A549 (cell line): ENCODE data around the gene STARD13. TPM values are rescaled to one million over a fixed set of nuclear protein-coding genes. Genes with fewer than 3 reads are reported as not detected.

Experiments used
- ATAC-seq, 2 experiments: fragments of 200-7000 bp in 1 of 2; fragments of >200 bp in 1 of 2; cut with Nextera tagmentation in 1 of 2; cut with Tn5 transposase in 1 of 2; 3 replicates each; pipeline versions ENCODE4 v1.8.0 to v1.9.1; 2018 to 2020; ENCODE audit warnings: mild to moderate bottlenecking in 1 of 2, moderate library complexity in 1 of 2
- CTCF ChIA-PET: fragments of 300-600 bp; sonication (Branson Sonifier 250); formaldehyde crosslinking; extraction: SDS; loops from one replicate; lab custom pipeline; 2021; ENCODE audit warnings: antibody characterized with exemption, inconsistent platforms; lab: Yijun Ruan, JAX
- POLR2A ChIA-PET: fragments of 350-600 bp; formaldehyde crosslinking; extraction: SDS; loops from one replicate; lab custom pipeline; 2021; ENCODE audit warnings: antibody characterized with exemption, inconsistent platforms; lab: Yijun Ruan, JAX
- DNase-seq, 2 experiments: peaks; one replicate each; pipeline versions ENCODE4 v3.0.0 to v3.0.0-alpha.2; 2011 to 2016; ENCODE audit warnings: low read depth in 1 of 2, low spot score in 1 of 2
- FAIRE-seq: peaks from 2 replicates; lab custom pipeline; 2011; peaks lifted over from hg19 to GRCh38; lab: Jason Lieb, UNC
- H3K27ac ChIP-seq, 2 experiments: fragments of >200 bp; sonication (Bioruptor Twin); formaldehyde crosslinking; 3 replicates each; pipeline ENCODE4 v1.5.1; 2016 to 2017
- H3K4me1 ChIP-seq: fragments of >200 bp; sonication (Bioruptor Twin); formaldehyde crosslinking; 3 replicates; pipeline ENCODE4 v1.6.1; 2016
- H3K4me2 ChIP-seq: fragments of >200 bp; sonication (Bioruptor Twin); formaldehyde crosslinking; 3 replicates; pipeline ENCODE4 v1.6.1; 2016
- H3K4me3 ChIP-seq: fragments of >200 bp; sonication (Bioruptor Twin); formaldehyde crosslinking; 3 replicates; pipeline ENCODE4 v1.5.1; 2016
- H3K9me3 ChIP-seq: fragments of >200 bp; sonication (Bioruptor Twin); formaldehyde crosslinking; 3 replicates; pipeline ENCODE4 v1.6.1; 2016
- CBX2 ChIP-seq: fragments of 200-600 bp; sonication (generic); IDR thresholded peaks from 2 replicates; pipeline ENCODE4 v1.6.1; 2016; ENCODE audit warnings: low read depth, mild to moderate bottlenecking, borderline replicate concordance
- CEBPB ChIP-seq, 2 experiments: fragments of >200 bp in 1 of 2; sonication (Bioruptor Twin) in 1 of 2; formaldehyde crosslinking in 1 of 2; IDR thresholded peaks; 2 replicates each; pipeline ENCODE4 v1.6.1; 2012 to 2016
- E2F6 ChIP-seq: IDR thresholded peaks from 2 replicates; pipeline ENCODE4 v1.6.1; 2012; ENCODE audit warnings: low read depth, borderline replicate concordance
- ESRRA ChIP-seq: fragments of 150-350 bp; IDR thresholded peaks from 2 replicates; pipeline ENCODE4 v1.6.1; 2014; ENCODE audit warnings: mild to moderate bottlenecking, low read length, borderline replicate concordance
- FOSL2 ChIP-seq, 2 experiments: fragments of 450-650 bp in 1 of 2; fragments of >200 bp in 1 of 2; sonication (Bioruptor Twin) in 1 of 2; formaldehyde crosslinking; IDR thresholded peaks; 2 replicates each; pipeline versions ENCODE4 v1.5.0 to v1.6.1; 2016 to 2020; ENCODE audit warnings: mild to moderate bottlenecking in 1 of 2, moderate library complexity in 1 of 2
- KDM1A ChIP-seq: fragments of 200-600 bp; sonication (generic); IDR thresholded peaks from 2 replicates; pipeline ENCODE4 v1.6.1; 2016; ENCODE audit warnings: low read depth, mild to moderate bottlenecking
- MAFK ChIP-seq: fragments of 450-650 bp; IDR thresholded peaks from 2 replicates; pipeline ENCODE4 v1.6.1; 2014; ENCODE audit not compliant: partially characterized antibody
- POLR2AphosphoS2 ChIP-seq: conservative IDR thresholded peaks from 2 replicates; pipeline ENCODE4 v1.6.1; 2012; ENCODE audit warnings: low read length, improper control_type of control experiment, inconsistent platforms
- RAD21 ChIP-seq, 2 experiments: fragments of >200 bp in 1 of 2; sonication (Bioruptor Twin) in 1 of 2; formaldehyde crosslinking in 1 of 2; IDR thresholded peaks in 1 of 2; conservative IDR thresholded peaks in 1 of 2; 2 replicates in 1 of 2; 3 replicates in 1 of 2; pipeline ENCODE4 v1.6.1; 2012 to 2018; ENCODE audit warnings: inconsistent platforms in 1 of 2
- RARB ChIP-seq: fragments of 250-450 bp; sonication (Bioruptor Pico); IDR thresholded peaks from 2 replicates; pipeline ENCODE4 v1.8.0; 2021; ENCODE audit warnings: mild to moderate bottlenecking, moderate library complexity
- REST ChIP-seq: fragments of 200-600 bp; sonication (generic); IDR thresholded peaks from 2 replicates; pipeline ENCODE4 v1.6.1; 2016; ENCODE audit warnings: antibody characterized with exemption, mild to moderate bottlenecking, moderate library complexity
- RFX5 ChIP-seq: fragments of 450-650 bp; IDR thresholded peaks from 2 replicates; pipeline ENCODE4 v1.7.1; 2014; ENCODE audit warnings: antibody characterized with exemption, mild to moderate bottlenecking, moderate library complexity
- RNF2 ChIP-seq: fragments of 200-600 bp; sonication (generic); IDR thresholded peaks from 2 replicates; pipeline ENCODE4 v1.6.1; 2016; ENCODE audit warnings: low read depth, mild to moderate bottlenecking, antibody characterized with exemption, moderate library complexity, borderline replicate concordance
- WGBS: methylation state at CpG from one replicate; pipeline ENCODE4 v1.1.6; 2017; ENCODE audit errors: missing lambda C conversion rate; 5-methylcytosine and 5-hydroxymethylcytosine counted together
- polyA plus RNA-seq, 4 experiments: library from polyadenylated mRNA; depleted of rRNA in 3 of 4; stranded (reverse); fragments of >200 nt; fragmentation: RNase III in 1 of 4; extraction: RNeasy Plus Mini Kit Qiagen cat#74134 plus additional on column Dnase treatment in 1 of 4; gene quantifications; 2 replicates in 3 of 4; 3 replicates in 1 of 4; pipeline ENCODE4 v1.2.3, GENCODE V29; 2011 to 2017
- TF ChIP-seq, protein P1 (sequence below): fragments of >200 bp; sonication (Bioruptor Twin); formaldehyde crosslinking; IDR thresholded peaks from 3 replicates; pipeline ENCODE4 v1.6.1; 2016
- TF ChIP-seq, protein P2 (sequence below): fragments of >200 bp; sonication (Bioruptor Twin); formaldehyde crosslinking; IDR thresholded peaks from 2 replicates; pipeline ENCODE4 v1.6.1; 2016

STARD13 gene
- polyA plus RNA-seq, 2 of the 4 experiments (the other 2 are of a cell fraction): 2.4 to 2.8 TPM

- no peak overlapping the region for H3K4me3 ChIP-seq
- POLR2A ChIA-PET: no interaction called here
- ATAC-seq (no peak), DNase-seq (no peak), FAIRE-seq (no peak)
- TF ChIP-seq CBX2 (no peak), FOSL2 (IDR thresholded peaks at IDR 0.05) (no peak), FOSL2 (CRISPR knock-in tag; IDR thresholded peaks at IDR 0.05) (no peak), REST (no peak)
- TF ChIP-seq, protein P1, sequence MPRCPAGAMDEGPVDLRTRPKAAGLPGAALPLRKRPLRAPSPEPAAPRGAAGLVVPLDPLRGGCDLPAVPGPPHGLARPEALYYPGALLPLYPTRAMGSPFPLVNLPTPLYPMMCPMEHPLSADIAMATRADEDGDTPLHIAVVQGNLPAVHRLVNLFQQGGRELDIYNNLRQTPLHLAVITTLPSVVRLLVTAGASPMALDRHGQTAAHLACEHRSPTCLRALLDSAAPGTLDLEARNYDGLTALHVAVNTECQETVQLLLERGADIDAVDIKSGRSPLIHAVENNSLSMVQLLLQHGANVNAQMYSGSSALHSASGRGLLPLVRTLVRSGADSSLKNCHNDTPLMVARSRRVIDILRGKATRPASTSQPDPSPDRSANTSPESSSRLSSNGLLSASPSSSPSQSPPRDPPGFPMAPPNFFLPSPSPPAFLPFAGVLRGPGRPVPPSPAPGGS: no peak
- CTCF ChIA-PET: no interaction called here
- peaks cover 12% of the 10 kb centered on the region; the same call in 2 of the 3 replicates for H3K4me1 ChIP-seq
- no peaks in the 10 kb centered on the region for H3K9me3 ChIP-seq
- H3K27ac ChIP-seq: no peak overlapping the region
- H3K4me2 ChIP-seq: no peak overlapping the region
- WGBS: 94% methylated on average over 3 of the region's 3 CpGs
These were observed 88.8 kb downstream of the STARD13 start for GRCh38 chr13:33196767-33197166.

GRCh38 chr13:33195693-33196464, 89.7 kb downstream of the STARD13 start:
- ATAC-seq (no peak), FAIRE-seq (no peak), DNase-seq (no peak)
- POLR2A ChIA-PET: no interaction called here
- no peak overlapping the region for H3K4me2 ChIP-seq
- no peak overlapping the region for H3K4me3 ChIP-seq
- 0 out of 2 replicates have a peak, but pooled peaks have one; percentile 25 for TF ChIP-seq KDM1A
- TF ChIP-seq, protein P2, sequence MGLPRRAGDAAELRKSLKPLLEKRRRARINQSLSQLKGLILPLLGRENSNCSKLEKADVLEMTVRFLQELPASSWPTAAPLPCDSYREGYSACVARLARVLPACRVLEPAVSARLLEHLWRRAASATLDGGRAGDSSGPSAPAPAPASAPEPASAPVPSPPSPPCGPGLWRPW: no peak
- CTCF ChIA-PET: interaction anchor here (1.0 kb wide), 1 partner anchor 32 kb away, joined by 3 read pairs; no protein-coding TSS in a partner anchor
- WGBS: 86% methylated on average over 13 of the region's 13 CpGs
- no peaks in the 10 kb centered on the region for H3K9me3 ChIP-seq
- peaks cover 12% of the 10 kb centered on the region; the same call in 2 of the 3 replicates for H3K4me1 ChIP-seq
- H3K27ac ChIP-seq: 0 out of 6 replicates have a peak overlapping the region, but pooled peaks of 1 of the 2 experiments have one; percentile 30

GRCh38 chr13:33194820-33195692, 90.5 kb downstream of the STARD13 start:
- Histone ChIP-seq H3K27ac (0 out of 6 replicates have a peak overlapping the region, but pooled peaks of 1 of the 2 experiments have one; percentile 30), H3K4me2 (peak overlapping the region; percentile 47), H3K9me3 (no peaks in the 10 kb centered on the region), H3K4me1 (peaks cover 12% of the 10 kb centered on the region; the same call in 2 of the 3 replicates), H3K4me3 (no peak overlapping the region)
- WGBS: 80% methylated on average over 8 of the region's 8 CpGs
- DNase-seq (peak in 1 of 2 experiments; percentile 46), FAIRE-seq (no peak), ATAC-seq (peak in 1 of 2 experiments; percentile 55; a peak in 3 of 6 replicates)
- ChIA-PET POLR2A (no interaction called here), CTCF (interaction anchor here (1.0 kb wide), 1 partner anchor 33 kb away, joined by 3 read pairs; no protein-coding TSS in a partner anchor)
- TF ChIP-seq CEBPB (IDR thresholded peaks at IDR 0.05) (peak in 1 of 2 experiments; percentile 22; a peak in 1 of 4 replicates), ESRRA (no peak), RFX5 (no peak), RNF2 (no peak), RAD21 (conservative IDR thresholded peaks at IDR 0.05 in 1 of 2, IDR thresholded peaks at IDR 0.05 in 1 of 2) (no peak), POLR2AphosphoS2 (no peak), E2F6 (no peak), MAFK (peak; percentile 54), RARB (no peak), CBX2 (no peak)
